ENCODE data around the gene NDUFV3. TPM values are rescaled to one million over a fixed set of nuclear protein-coding genes. Genes with fewer than 3 reads are reported as not detected.

Gene NDUFV3
- total RNA-seq, 2 experiments from 2014 or later, result 29.0 to 29.8 TPM

DNA sequence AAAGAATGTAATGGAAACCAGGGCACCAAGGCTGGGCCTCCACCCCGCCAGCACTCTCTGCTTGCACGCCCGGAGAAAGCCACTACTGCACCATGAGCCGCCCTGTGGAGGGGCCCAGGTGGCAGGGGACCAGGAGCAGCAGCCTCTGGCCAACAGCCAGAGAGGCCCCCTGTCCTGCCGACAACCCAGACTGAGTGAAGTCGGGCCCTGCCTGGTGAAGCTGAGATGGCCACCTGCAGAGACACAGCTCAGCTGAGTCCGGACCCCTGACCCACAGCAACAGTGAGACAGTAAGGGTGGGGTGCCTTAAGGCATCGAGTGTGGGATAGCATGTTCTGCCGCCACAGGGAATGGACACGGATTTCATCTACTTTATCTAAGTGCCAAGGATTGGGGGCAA lies 42.6 kb upstream of the NDUFV3 start:
- intact Hi-C loops (cut with micrococcal nuclease), result no loop called here
- no peak for DNase-seq
- TF ChIP-seq, protein P1, sequence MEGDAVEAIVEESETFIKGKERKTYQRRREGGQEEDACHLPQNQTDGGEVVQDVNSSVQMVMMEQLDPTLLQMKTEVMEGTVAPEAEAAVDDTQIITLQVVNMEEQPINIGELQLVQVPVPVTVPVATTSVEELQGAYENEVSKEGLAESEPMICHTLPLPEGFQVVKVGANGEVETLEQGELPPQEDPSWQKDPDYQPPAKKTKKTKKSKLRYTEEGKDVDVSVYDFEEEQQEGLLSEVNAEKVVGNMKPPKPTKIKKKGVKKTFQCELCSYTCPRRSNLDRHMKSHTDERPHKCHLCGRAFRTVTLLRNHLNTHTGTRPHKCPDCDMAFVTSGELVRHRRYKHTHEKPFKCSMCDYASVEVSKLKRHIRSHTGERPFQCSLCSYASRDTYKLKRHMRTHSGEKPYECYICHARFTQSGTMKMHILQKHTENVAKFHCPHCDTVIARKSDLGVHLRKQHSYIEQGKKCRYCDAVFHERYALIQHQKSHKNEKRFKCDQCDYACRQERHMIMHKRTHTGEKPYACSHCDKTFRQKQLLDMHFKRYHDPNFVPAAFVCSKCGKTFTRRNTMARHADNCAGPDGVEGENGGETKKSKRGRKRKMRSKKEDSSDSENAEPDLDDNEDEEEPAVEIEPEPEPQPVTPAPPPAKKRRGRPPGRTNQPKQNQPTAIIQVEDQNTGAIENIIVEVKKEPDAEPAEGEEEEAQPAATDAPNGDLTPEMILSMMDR (IDR thresholded peaks at IDR 0.05), result no peak
- POLR2A ChIA-PET, result interaction anchor here (1.3 kb wide), 1 partner anchor 9 kb away, joined by 3 read pairs; no protein-coding TSS in a partner anchor
- Mint-ChIP-seq H3K27ac (peak overlapping the region; percentile 24), H3K4me3 (no peak overlapping the region), H3K27me3 (no peaks in the 10 kb centered on the region), H3K9me3 (no peaks in the 10 kb centered on the region), H3K4me1 (ENCODE audit: low read depth) (peaks cover 13% of the 10 kb centered on the region), H3K36me3 (ENCODE audit: low read depth) (peaks cover 64% of the 10 kb centered on the region)
- CTCF ChIA-PET, result no interaction called here
- ATAC-seq, result no peak

DNA sequence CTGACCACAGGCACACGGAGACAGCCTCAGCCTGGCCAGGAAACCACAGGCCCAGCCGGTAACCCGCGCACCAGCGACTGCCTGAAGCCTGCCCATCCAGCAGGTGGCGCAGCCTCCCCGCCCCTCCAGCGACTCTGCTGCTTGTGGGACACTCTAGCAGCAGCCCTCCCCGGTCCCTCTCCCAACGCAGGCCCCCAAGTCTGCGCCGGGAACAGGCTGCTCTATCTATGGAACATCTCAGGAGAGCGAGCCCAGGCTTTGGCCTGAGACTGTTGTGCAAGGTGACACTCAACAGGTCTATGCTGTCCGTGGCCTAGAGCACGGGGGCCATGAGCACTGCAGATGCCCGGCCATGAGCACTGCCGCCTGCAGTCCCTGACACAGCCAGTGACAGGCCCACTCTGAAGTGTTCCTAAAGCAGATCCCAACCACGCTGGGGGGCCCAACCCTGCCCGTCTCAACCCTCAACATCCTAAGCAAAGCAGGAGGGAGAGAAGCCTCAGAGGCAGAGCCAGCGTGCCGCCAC lies 42.2 kb upstream of the NDUFV3 start:
- H3K27ac Mint-ChIP-seq, result peak overlapping the region; percentile 24
- H3K27me3 Mint-ChIP-seq, result no peaks in the 10 kb centered on the region

DNA sequence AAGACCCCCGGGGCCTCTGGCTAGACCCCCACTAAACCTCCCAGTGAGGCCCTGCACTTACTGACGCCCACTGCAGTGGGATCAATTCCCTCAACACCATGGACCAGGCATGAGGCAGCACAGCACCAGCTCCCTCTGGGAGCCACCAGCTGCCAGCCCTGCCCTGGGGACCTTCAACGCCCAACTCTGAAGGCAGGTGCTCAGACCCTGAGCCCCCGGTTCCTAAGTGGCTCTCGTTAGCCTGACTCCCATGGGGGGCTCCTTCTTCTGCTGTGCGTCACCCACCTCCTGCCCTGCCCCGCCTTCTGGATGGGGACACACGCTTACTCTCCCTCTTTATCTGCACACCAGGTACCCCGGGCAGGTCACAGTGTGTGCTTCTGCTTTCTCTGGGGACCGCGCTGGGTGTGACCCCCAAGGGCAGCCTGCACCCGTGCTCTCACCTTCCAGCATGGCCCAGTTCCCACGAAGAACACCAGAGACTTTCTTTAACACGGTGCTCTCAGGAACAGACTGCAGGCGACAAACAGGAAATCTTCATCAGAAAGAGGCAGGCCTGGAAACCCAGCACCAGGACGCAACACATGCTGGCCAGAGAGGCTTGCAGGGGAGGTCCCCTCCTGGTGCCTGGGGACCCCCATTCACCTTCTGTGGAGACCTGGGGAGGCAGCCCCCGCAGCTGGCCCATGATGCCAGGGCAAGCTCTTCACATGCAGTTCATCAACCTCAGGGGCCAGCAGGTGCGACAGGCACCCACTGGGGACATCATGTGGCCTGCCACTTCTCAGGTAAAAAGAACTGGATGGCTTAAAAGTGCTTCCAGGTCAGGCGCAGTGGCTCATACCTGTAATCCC lies 41.1 kb upstream of the NDUFV3 start:
- Mint-ChIP-seq H3K9me3 (no peaks in the 10 kb centered on the region), H3K4me3 (no peak overlapping the region), H3K27me3 (no peaks in the 10 kb centered on the region), H3K27ac (no peak overlapping the region), H3K4me1 (ENCODE audit: low read depth) (peaks cover 13% of the 10 kb centered on the region), H3K36me3 (ENCODE audit: low read depth) (peaks cover 61% of the 10 kb centered on the region)
- TF ChIP-seq, protein P1 (IDR thresholded peaks at IDR 0.05), result no peak
- CTCF ChIA-PET, result interaction anchor here (0.7 kb wide), 1 partner anchor 795 kb away, joined by 3 read pairs; no protein-coding TSS in a partner anchor
- POLR2A ChIA-PET, result interaction anchor here (1.2 kb wide), 3 partner anchors 8 to 17 kb away, joined by 3 to 5 read pairs (median 3); no protein-coding TSS in a partner anchor
- no peak for DNase-seq
- intact Hi-C loops (cut with micrococcal nuclease), result no loop called here
- ATAC-seq, result no peak

More for the DNA sequence above, 42.2 kb upstream of the NDUFV3 start:
- TF ChIP-seq, protein P1 (IDR thresholded peaks at IDR 0.05), result peak; percentile 56
- DNase-seq, result peak; percentile 54
- Mint-ChIP-seq H3K9me3 (no peaks in the 10 kb centered on the region), H3K4me3 (no peak overlapping the region), H3K4me1 (ENCODE audit: low read depth) (peaks cover 13% of the 10 kb centered on the region), H3K36me3 (ENCODE audit: low read depth) (peaks cover 66% of the 10 kb centered on the region)
- intact Hi-C loops (cut with micrococcal nuclease), result no loop called here
- ATAC-seq, result peak; percentile 80
- ChIA-PET CTCF (no interaction called here), POLR2A (no interaction called here)

DNA sequence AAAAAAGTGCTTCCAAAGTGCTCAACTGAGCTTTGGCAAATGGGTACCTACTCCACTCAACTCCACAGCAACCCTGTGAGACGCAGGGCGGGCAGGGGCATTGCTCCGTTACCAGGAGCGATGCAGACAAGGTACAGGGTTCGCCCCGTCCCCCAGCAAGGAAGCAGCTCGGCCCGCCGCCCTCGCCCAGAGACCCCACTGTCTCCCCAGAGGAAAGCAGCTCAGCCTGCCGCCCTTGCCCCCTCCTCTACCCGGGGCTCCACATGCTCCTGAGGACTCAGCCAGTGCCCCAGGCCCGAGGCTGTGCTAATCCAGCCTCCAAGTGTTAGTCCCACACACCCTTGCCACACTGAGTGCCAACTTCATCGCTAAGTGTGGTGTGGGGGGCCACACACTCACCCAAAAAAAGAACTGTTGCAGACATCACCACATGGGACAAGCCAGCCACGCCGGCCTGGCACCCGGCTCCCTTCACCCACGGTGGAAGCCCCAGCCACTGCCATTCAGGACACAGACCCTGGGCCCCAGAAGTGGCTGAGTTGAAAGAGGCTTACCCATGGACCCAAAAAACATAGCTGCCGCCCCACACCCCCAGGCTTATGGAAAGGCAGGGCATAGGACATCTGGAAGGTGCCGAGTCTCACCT lies 40.1 kb upstream of the NDUFV3 start:
- peaks cover 13% of the 10 kb centered on the region for H3K4me1 Mint-ChIP-seq (ENCODE audit: low read depth)
- H3K36me3 Mint-ChIP-seq (ENCODE audit: low read depth), result peaks cover 58% of the 10 kb centered on the region
- no peaks in the 10 kb centered on the region for H3K27me3 Mint-ChIP-seq
- no peak overlapping the region for H3K27ac Mint-ChIP-seq
- H3K9me3 Mint-ChIP-seq, result no peaks in the 10 kb centered on the region
- intact Hi-C loops (cut with micrococcal nuclease), result no loop called here
- ATAC-seq, result no peak
- TF ChIP-seq, protein P1 (IDR thresholded peaks at IDR 0.05), result no peak
- ChIA-PET POLR2A (interaction anchor here (1.2 kb wide), 3 partner anchors 9 to 16 kb away, joined by 3 to 5 read pairs (median 3); no protein-coding TSS in a partner anchor), CTCF (interaction anchor here (0.7 kb wide), 1 partner anchor 794 kb away, joined by 3 read pairs; no protein-coding TSS in a partner anchor)
- no peak for DNase-seq
- H3K4me3 Mint-ChIP-seq, result no peak overlapping the region

All from activated CD8-positive, alpha-beta T cell treated with anti-CD3 and anti-CD28 coated beads for 36 hours (primary cell).